Common myeloid progenitor, CD34-positive (primary cell): Measurements from ENCODE around the gene PPP1R1B.
A peak's percentile ranks its signal among the peaks of the same experiment; 100 is the strongest.
"Not testable (repeated sequence)": the region's sequence is repeated elsewhere in the genome, so short reads cannot be mapped to it uniquely, and the experiment has no call there.

Experiments
- CTCF ChIA-PET: fragments of 350-600 bp; sonication (Branson Sonifier 250); formaldehyde crosslinking; loops from one replicate; lab custom pipeline; 2021; ENCODE audit warnings: antibody characterized with exemption; lab: Charles Lee
- POLR2A ChIA-PET: fragments of 350-600 bp; sonication (Branson Sonifier 250); formaldehyde crosslinking; loops from one replicate; lab custom pipeline; 2021; ENCODE audit warnings: antibody characterized with exemption; lab: Charles Lee
- DNase-seq, 3 donors: peaks; one replicate each; pipeline versions ENCODE4 v3.0.0 to v3.0.0-alpha.2; 2013
- H3K27ac ChIP-seq, 2 experiments: 1 replicate in 1 of 2; 2 replicates in 1 of 2; pipeline ENCODE4 v1.7.0; 2013; ENCODE audit warnings: inconsistent platforms in 2 of 2, low read length in 2 of 2, mild to moderate bottlenecking in 2 of 2, low read depth in 1 of 2, moderate library complexity in 1 of 2; ENCODE audit not compliant: severe bottlenecking in 2 of 2, insufficient read depth in 1 of 2, poor library complexity in 1 of 2
- H3K27me3 ChIP-seq, 5 experiments: replicated peaks in 2 of 5; 1 replicate in 3 of 5; 2 replicates in 2 of 5; pipeline versions ENCODE4 v1.6.1 to v1.7.0; 2013; ENCODE audit warnings: low read length in 4 of 5, mild to moderate bottlenecking in 2 of 5, moderate library complexity in 2 of 5, inconsistent platforms in 1 of 5; ENCODE audit not compliant: insufficient read depth in 5 of 5, control insufficient read depth in 4 of 5
- H3K36me3 ChIP-seq, 4 experiments: 1 replicate in 2 of 4; 2 replicates in 2 of 4; pipeline versions ENCODE4 v1.6.1 to v1.7.0; 2013; ENCODE audit warnings: low read length in 3 of 4, control low read depth in 1 of 4, mild to moderate bottlenecking in 1 of 4; ENCODE audit not compliant: control insufficient read depth in 4 of 4, insufficient read depth in 4 of 4
- H3K4me1 ChIP-seq, 4 experiments: 1 replicate in 3 of 4; 2 replicates in 1 of 4; pipeline versions ENCODE4 v1.6.1 to v1.7.1; 2013; ENCODE audit warnings: low read length in 3 of 4, mild to moderate bottlenecking in 3 of 4, control low read depth in 1 of 4, inconsistent platforms in 1 of 4, moderate library complexity in 1 of 4; ENCODE audit not compliant: control insufficient read depth in 4 of 4, insufficient read depth in 4 of 4; ENCODE audit errors: control extremely low read depth in 1 of 4
- H3K4me3 ChIP-seq, 7 experiments: 1 replicate in 4 of 7; 2 replicates in 3 of 7; pipeline versions ENCODE4 v1.5.1 to v1.7.0; 2013; ENCODE audit warnings: mild to moderate bottlenecking in 7 of 7, low read length in 6 of 7, moderate library complexity in 6 of 7, inconsistent platforms in 2 of 7, low read depth in 2 of 7, control low read depth in 1 of 7; ENCODE audit not compliant: insufficient read depth in 4 of 7, control insufficient read depth in 1 of 7; ENCODE audit errors: extremely low read depth in 1 of 7
- H3K9me3 ChIP-seq, 5 experiments: 1 replicate in 4 of 5; 2 replicates in 1 of 5; pipeline versions ENCODE4 v1.6.1 to v1.7.1; 2013; ENCODE audit warnings: low read length in 4 of 5, mild to moderate bottlenecking in 2 of 5, inconsistent platforms in 1 of 5, low read depth in 1 of 5, moderate library complexity in 1 of 5; ENCODE audit not compliant: control insufficient read depth in 4 of 5, insufficient read depth in 2 of 5; ENCODE audit errors: control extremely low read depth in 1 of 5
- WGBS: methylation state at CpG from one replicate; pipeline ENCODE4 v1.1.5; 2013; ENCODE audit not compliant: insufficient coverage; 5-methylcytosine and 5-hydroxymethylcytosine counted together

The PPP1R1B gene

DNA sequence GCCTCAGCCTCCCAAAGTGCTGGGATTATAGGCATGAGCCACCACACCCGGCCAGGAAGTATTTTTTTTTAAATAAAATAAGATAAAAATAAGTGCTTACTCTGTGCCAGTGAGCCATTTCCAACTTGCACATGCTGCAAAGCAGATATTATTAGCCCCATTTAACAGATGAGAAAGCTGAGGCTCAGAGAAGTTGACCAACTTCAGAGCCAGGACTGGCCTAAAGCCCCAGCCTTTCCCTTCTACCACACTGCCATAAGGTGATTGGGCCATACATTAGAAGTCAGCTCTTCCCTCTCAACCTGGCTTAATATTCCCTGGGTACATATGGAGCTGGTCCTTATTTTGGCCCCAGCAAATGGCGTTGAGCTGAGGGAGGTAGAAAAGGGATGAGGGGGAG, 44.1 kb upstream of the PPP1R1B start:
- Histone ChIP-seq H3K36me3 (no peaks in the 10 kb centered on the region), H3K9me3 (no peaks in the 10 kb centered on the region), H3K4me1 (no peaks in the 10 kb centered on the region), H3K4me3 (no peak overlapping the region), H3K27me3 (peaks cover 0 to 17% (median 1%) of the 10 kb centered on the region in 5 experiments), H3K27ac (no peak overlapping the region)
- DNase-seq: no peak
- ChIA-PET CTCF (interaction anchor here (1.3 kb wide), 1 partner anchor 39 kb away, joined by 5 read pairs; no protein-coding TSS in a partner anchor), POLR2A (no interaction called here)
- WGBS: 40% methylated on average over 2 of the region's 2 CpGs

DNA sequence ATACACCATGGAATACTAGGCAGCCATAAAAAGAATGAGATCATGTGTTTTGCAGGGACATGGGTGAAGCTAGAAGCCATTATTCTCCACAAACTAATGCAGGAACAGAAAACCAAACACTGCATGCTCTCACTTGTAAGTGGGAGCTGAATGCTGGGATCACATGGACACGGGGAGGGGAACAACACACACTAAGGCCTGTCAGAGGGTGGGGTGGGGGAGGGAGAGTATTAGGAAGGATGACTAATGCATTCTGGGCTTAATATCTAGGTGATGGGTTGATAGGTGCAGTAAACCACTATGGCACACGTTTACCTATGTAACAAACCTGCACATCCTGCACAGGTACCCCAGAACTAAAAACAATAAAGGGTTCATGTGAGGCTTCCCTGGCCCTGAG, 36.6 kb upstream of the PPP1R1B start:
- H3K27ac ChIP-seq, POLR2A ChIA-PET, H3K4me3 ChIP-seq, H3K36me3 ChIP-seq, H3K4me1 ChIP-seq, DNase-seq, H3K9me3 ChIP-seq: not testable (repeated sequence)
- H3K27me3 ChIP-seq: peaks cover 2 to 47% (median 19%) of the 10 kb centered on the region in 5 experiments
- CTCF ChIA-PET: interaction anchor here (1.2 kb wide), 1 partner anchor 13 kb away, joined by 7 read pairs; no protein-coding TSS in a partner anchor
- no CpG with 5 or more reads among the region's 2 CpGs for WGBS

DNA sequence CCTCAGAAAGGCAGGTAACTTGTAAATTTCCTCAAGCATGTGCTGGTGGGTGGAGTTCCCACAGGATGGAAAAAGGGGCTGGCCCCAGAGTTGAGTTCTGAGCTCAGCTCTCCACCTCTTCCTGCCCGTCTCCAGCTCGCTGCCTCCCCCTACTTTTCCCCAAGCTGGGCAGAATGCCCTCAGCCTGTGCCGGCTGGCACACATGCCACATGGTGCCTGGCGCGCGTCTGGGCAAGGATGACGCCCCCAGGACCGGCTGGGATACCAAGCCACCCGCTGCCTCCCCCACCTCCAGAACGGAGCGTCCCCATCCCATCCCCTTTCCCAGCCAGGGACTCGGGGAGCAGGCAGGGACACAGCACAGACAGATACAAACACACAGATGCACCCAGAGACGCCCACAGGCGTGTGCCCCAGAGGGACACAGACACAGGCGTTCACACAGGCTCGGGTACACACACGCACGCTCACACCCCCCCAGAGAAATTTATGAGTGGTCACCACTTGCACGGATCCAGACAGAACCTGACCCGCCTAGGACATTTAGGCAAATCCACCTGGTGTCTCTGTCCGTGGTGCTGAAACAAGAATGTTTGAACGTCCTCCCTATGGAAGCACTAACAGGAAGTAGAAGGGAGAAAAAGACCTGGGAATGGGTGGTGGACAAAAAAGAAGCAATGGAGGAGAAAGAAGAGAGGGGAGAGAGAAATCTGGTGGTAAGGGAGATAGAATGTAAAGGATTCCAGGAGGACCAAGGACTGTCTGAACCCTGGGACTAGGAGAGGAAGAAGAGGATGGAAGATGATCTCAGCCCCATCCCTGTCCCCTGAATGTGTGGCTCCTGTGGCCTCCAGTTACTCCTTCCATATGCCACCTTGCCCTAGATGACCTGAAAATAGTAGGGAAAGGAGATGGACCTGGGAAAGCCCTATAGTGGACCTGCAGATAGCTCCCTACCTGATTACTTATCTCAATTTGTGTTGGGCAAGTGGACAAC, 34.5 kb upstream of the PPP1R1B start:
- DNase-seq: peak in 2 of 3 donors; percentile 55 to 62
- no peak overlapping the region for H3K4me3 ChIP-seq
- no peaks in the 10 kb centered on the region for H3K4me1 ChIP-seq
- WGBS: 11% methylated on average over 17 of the region's 22 CpGs
- peaks cover 2 to 65% (median 30%) of the 10 kb centered on the region in 5 experiments for H3K27me3 ChIP-seq
- CTCF ChIA-PET: no interaction called here
- H3K9me3 ChIP-seq: no peaks in the 10 kb centered on the region
- H3K27ac ChIP-seq: no peak overlapping the region
- no peaks in the 10 kb centered on the region for H3K36me3 ChIP-seq
- POLR2A ChIA-PET: no interaction called here

DNA sequence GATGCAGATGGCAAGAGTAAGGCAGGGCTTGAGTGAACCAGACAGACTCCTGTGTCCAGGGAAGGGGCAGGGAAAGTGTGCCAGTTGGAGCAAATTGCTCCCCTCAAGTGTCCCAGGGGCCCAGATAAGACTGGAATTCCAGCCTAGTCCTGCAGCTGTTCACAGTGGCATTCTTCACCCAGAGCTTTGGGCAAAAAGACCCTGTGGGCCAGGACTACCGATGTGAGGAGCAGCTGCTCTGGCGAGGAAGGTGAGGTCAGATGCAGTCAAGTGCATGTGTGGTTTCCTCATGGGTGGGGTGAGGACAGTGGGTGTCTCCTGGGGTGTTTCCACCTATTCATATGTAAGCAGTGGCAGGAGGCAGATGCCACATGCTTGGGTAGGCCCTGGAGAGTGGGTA, 33.4 kb upstream of the PPP1R1B start:
- ChIA-PET POLR2A (no interaction called here), CTCF (interaction anchor here (1.3 kb wide), 1 partner anchor 10 kb away, joined by 4 read pairs; no protein-coding TSS in a partner anchor)
- DNase-seq: no peak
- Histone ChIP-seq H3K36me3 (no peaks in the 10 kb centered on the region), H3K4me3 (no peak overlapping the region), H3K9me3 (no peaks in the 10 kb centered on the region), H3K27ac (no peak overlapping the region), H3K27me3 (peaks cover 2 to 73% (median 35%) of the 10 kb centered on the region in 5 experiments), H3K4me1 (no peaks in the 10 kb centered on the region)
- WGBS: 80% methylated on average over 1 of the region's 2 CpGs

DNA sequence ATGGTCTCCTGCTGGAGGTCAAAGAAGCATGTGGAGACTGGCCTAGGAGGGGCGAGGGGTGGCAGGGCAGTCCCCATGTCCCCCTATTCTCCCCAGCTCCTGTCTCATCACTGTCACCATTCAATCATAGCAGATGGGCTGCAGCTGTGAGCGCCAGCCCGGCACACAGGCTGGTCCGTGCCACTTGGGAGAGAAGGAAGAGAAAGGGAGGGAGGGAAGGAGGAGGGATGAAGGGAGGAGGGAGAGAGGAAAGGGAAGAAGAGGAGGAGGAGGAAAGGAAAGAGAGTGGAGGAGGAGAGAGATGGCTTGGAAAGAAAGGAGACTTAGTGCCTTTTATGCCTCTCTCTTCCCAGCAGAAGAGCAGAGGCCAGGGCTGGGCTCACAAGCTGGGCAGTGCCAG, 31.5 kb upstream of the PPP1R1B start:
- no CpG with 5 or more reads among the region's 4 CpGs for WGBS
- peaks cover 0 to 6% (median 3%) of the 10 kb centered on the region in 4 experiments for H3K4me1 ChIP-seq
- ChIA-PET CTCF (no interaction called here), POLR2A (no interaction called here)
- H3K27ac ChIP-seq: no peak overlapping the region
- peaks cover 2 to 91% (median 48%) of the 10 kb centered on the region in 5 experiments for H3K27me3 ChIP-seq
- no peaks in the 10 kb centered on the region for H3K36me3 ChIP-seq
- H3K4me3 ChIP-seq: no peak overlapping the region
- no peaks in the 10 kb centered on the region for H3K9me3 ChIP-seq
- no peak for DNase-seq

DNA sequence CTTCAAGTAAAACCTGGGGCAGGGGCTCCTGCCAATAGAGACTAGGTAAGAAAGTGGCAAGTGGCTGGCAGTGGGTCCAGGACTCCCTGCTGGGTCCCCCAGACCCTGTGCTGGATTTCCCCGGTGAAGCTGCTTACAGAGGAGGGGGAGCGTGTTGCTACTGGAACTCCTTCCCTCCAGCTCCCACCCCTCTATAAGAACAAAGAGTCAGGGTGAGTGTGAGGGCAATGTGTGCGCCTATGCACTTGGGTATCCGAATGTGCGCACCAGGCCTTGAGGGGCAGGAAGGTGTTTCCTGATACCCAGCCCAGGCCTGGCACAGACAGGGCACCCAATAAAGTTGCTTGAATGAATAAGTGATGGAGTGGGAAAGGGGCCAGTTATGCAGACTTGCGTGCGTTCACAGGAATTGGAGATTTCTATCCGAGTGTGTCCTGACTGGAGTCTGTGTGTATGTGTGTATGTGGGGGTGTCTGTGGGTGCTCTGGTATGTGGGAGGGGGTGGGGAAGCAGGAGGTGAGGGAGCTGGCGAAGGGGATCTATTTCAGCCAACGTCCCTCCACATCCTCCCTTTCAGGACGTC, 30.7 kb upstream of the PPP1R1B start:
- WGBS: 18% methylated on average over 7 of the region's 11 CpGs
- H3K4me1 ChIP-seq: peaks cover 0 to 6% (median 3%) of the 10 kb centered on the region in 4 experiments
- CTCF ChIA-PET: no interaction called here
- H3K9me3 ChIP-seq: no peaks in the 10 kb centered on the region
- no peak overlapping the region for H3K4me3 ChIP-seq
- POLR2A ChIA-PET: no interaction called here
- H3K27ac ChIP-seq: no peak overlapping the region
- DNase-seq: no peak
- H3K36me3 ChIP-seq: no peaks in the 10 kb centered on the region
- H3K27me3 ChIP-seq: peaks cover 2 to 99% (median 55%) of the 10 kb centered on the region in 5 experiments
